Measurements from ENCODE around the gene MFF.

Gene MFF, protein sequence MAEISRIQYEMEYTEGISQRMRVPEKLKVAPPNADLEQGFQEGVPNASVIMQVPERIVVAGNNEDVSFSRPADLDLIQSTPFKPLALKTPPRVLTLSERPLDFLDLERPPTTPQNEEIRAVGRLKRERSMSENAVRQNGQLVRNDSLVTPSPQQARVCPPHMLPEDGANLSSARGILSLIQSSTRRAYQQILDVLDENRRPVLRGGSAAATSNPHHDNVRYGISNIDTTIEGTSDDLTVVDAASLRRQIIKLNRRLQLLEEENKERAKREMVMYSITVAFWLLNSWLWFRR

DNA sequence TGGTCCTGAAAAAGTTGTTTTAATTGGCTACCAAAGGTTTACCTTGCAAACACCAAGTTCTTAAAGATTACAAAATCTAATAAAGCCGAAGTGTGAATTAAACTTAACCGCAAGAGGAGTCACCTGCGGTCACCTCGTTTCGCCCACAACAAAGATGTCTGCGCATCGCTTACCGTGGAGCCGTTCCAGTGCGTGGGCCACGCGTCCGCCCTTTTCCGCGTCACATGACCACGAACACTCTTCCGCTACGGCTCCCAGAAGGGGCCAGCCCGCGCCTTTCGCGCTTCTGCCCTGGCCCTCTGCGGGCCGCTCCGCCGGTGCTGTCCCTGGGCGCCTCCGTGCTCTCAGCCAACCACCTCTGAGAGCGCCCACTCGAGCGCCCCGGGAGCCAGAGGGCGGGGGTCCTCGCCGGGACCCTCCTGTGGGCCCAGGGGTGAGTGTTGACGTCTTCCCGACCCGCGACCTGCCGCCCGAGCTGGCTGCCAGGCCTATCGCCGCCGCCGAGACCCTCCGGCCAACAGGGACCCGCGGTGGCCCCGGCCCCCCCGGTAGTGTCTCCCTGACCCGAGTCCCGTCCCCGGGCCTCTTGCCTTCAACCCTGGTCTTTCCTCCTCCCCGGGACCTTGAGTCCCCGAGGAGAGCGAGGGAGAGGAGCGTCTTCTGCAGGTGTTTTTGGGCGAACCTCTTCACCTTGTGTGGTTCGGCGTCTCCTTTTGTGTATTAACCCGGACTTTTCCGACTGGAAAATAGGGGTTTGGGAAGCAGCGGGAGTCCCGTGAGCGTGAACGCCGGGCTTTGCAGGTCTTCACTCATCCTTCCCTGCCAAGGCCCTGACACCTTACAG lies at the start of gene MFF:
MFF (plus strand) TSS at position 257 of the 844 bp plus-strand sequence. CDS start 5,415 bp downstream, outside the sequence.
- H3K4me3 Mint-ChIP-seq = peak within 1 kb of the TSS; percentile 90 to 94
- peak within 1 kb of the TSS; percentile 91 to 97 for H3K27ac Mint-ChIP-seq
- H3K9me3 Mint-ChIP-seq = peaks cover 0 to 6% of the 10 kb centered on the region in 2 donors
- H3K27me3 Mint-ChIP-seq = peaks cover 7% of the 10 kb centered on the region
- peaks cover 44% of the 10 kb centered on the region for H3K4me1 Mint-ChIP-seq
- DNase-seq (peak; percentile 91 to 96), ATAC-seq (peak; percentile 99)

DNA sequence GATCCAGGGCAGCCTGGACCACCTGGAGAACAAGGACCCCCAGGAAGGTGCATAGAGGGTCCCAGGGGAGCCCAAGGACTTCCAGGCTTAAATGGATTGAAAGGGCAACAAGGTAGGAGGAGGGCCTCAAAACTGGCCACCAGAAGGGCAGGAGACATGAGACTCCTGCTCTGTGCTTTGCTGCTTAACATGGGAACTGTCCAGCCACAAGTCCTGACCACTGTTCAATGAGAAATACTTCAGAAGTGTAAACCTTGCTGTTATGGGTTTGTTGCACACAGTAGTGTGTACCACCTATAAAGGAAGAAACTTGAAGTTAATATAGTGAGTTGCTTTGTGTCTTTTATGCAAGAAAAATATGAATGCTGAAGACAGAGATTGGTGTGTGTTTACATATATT lies 44.2 kb upstream of the MFF start:
- Mint-ChIP-seq H3K4me1 (no peaks in the 10 kb centered on the region), H3K4me3 (no peak overlapping the region), H3K9me3 (peaks cover 5 to 8% of the 10 kb centered on the region in 2 donors), H3K27me3 (no peaks in the 10 kb centered on the region), H3K27ac (no peak overlapping the region)
- ATAC-seq (no peak), DNase-seq (no peak)

DNA sequence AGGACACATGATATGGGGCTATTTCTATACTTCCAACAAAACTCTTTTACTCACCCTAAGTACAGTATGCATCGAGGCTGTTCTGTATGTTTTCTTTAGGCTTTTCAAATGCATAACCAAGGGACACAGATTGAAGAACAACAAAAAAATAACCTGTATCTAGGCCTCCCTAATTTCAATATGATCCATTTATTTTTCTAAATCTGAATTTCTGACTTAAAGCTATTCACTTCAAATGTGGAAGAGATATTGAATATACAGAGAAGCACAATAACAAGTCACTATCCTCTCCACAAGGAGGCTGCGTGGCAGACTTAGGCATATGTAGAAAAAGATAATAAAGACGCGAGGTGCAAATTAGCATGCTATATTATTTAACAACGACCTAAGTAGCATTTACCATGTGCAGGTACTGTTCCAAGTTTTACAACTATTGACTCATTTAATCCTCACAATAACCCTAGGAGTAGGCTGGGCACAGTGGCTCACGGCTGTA lies 39.3 kb upstream of the MFF start:
- Mint-ChIP-seq H3K4me1 (no peaks in the 10 kb centered on the region), H3K4me3 (no peak overlapping the region), H3K9me3 (peaks cover 5 to 8% of the 10 kb centered on the region in 2 donors), H3K27ac (no peak overlapping the region), H3K27me3 (no peaks in the 10 kb centered on the region)
- DNase-seq (no peak), ATAC-seq (no peak)

DNA sequence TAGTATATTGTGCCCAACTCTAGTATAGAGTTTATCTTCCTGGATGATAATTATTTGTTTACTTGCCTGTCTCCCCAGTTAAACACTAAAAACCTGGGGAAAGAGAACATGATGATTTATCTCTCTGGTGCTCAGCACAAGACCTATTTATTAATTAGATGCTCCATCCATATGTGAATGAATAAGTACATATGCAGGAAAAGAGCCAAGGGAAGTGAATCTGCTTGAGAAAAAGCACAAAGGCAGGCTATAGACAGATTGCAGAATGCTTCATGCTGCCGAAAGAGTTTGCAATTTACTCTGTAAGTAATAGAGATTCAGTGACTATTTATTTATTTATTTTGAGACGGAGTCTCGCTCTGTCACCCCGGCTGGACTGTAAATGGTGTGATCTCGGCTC lies 37.3 kb upstream of the MFF start:
- DNase-seq = no peak
- no peaks in the 10 kb centered on the region for H3K27me3 Mint-ChIP-seq
- no peaks in the 10 kb centered on the region for H3K4me1 Mint-ChIP-seq
- H3K9me3 Mint-ChIP-seq = peaks cover 4% of the 10 kb centered on the region in 2 donors
- H3K4me3 Mint-ChIP-seq = no peak overlapping the region
- no peak for ATAC-seq
- no peak overlapping the region for H3K27ac Mint-ChIP-seq

DNA sequence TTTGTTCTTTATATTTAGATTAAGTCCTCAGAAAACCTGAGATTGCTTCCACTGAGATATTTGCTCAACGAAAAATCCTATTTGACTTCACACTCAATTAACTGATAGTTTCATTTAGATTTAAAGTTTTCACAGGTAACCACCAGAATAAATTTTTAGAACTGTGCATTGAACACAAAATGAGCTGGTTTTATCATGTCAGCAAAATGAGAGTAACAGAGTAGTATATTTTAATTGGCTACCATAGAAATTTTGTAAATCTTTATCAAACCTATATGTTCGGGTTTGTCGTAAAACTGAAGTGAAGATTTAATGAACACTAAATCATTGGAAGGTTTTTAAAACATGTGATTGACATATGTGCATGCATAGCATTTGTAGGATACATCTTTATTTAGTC lies 32.7 kb upstream of the MFF start:
- ATAC-seq (no peak), DNase-seq (no peak)
- Mint-ChIP-seq H3K4me1 (peaks cover 6% of the 10 kb centered on the region), H3K27ac (no peak overlapping the region), H3K27me3 (no peaks in the 10 kb centered on the region), H3K4me3 (no peak overlapping the region), H3K9me3 (no peaks in the 10 kb centered on the region)

DNA sequence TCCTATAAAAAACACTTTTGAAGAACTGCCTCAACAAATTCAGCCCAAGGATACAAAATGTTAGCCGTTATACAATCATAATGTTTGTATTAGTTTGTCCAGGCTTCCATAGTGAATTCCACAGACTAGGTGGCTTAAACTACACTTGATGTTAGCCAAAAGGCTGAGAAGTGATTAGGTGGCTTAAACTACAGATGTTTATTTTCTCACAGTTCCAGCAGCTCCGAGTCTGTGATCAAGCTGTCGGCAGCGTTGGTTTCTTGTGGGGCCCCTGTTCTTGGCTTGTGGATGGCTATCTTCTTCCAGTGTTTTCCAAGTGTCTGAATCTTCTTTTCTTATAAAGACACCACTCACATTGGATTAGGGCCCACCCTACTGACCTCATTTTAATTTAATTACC lies 31.5 kb upstream of the MFF start:
- peaks cover 6% of the 10 kb centered on the region for H3K4me1 Mint-ChIP-seq
- H3K4me3 Mint-ChIP-seq = no peak overlapping the region
- DNase-seq (no peak), ATAC-seq (no peak)
- no peaks in the 10 kb centered on the region for H3K9me3 Mint-ChIP-seq
- no peak overlapping the region for H3K27ac Mint-ChIP-seq
- no peaks in the 10 kb centered on the region for H3K27me3 Mint-ChIP-seq

DNA sequence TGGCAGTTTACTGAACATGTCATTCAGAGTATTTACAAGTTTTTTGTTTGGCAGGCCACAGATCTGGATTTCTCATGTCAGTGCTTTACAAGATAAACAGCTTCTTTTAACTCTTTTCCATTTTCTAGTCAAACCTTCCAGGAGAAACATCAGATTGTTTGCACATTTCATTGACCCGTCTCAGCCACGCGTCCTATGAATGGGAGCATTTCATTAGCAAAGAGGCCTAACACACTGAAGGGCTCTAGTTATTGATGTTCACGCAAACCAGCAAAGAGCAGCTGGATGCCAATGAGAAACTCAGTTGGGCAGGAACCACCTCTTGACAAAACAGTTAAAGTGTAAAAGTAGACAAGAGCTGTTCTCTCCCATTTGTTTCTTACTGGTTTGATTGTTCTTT lies 29.2 kb upstream of the MFF start:
- Mint-ChIP-seq H3K27me3 (no peaks in the 10 kb centered on the region), H3K27ac (no peak overlapping the region), H3K4me3 (no peak overlapping the region), H3K4me1 (peaks cover 6% of the 10 kb centered on the region), H3K9me3 (no peaks in the 10 kb centered on the region)
- ATAC-seq (no peak), DNase-seq (no peak)

DNA sequence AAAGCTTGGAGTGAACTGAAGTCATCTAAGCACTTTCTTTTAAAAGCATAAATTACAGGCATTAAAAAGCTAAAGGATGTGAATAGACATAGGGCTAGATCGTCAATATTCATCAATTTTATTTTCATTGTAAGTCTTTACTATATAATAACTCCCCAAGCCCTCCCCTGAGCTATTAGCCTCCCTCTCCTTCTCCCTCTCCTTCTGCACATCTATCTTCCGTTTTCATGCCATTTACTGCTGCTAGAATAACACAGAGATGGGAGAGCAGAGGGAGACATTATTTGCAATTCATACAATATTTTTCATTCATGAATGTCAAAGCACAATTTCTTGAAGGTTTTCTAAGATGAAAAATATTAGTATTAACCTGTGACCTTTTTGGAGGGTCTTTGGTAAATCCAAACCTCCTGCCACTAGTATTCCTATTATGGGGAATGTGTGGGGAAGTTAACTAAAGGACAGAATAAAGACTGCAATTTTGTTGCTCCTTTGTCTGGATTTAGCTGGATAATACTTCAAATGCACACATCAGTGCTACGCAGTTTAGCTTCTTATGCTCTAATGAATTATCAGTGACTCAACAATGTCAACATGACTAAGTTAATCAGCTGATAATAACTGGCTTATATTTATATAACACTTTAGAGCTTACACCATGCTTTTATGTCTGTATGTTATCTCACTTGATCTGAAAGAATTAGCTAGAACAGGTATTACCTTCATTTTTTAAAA lies 28.2 kb upstream of the MFF start:
- Mint-ChIP-seq H3K27me3 (no peaks in the 10 kb centered on the region), H3K4me1 (peaks cover 6% of the 10 kb centered on the region), H3K4me3 (no peak overlapping the region), H3K27ac (no peak overlapping the region), H3K9me3 (no peaks in the 10 kb centered on the region)
- no peak for DNase-seq
- ATAC-seq = no peak

DNA sequence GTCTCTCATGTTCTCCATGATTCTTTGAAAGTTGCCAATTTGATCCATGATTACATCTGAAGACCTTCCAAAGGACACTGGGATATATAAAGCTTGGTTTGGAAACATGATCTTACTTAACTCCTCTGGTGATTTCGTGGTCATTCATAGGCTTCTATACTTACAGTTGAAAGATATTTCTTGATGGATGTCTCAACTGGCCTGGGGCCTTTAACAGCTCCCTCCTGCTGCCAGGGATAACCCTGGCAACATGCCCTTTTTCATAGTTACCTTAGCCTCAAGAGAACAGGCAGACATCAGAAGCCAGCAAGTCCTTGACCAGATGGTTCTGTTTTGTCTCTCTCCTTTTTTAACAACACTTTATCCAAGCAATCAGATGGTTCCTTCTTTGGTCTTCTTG lies 23.5 kb upstream of the MFF start:
- ATAC-seq (no peak), DNase-seq (no peak)
- Mint-ChIP-seq H3K27me3 (no peaks in the 10 kb centered on the region), H3K27ac (no peak overlapping the region), H3K4me1 (no peaks in the 10 kb centered on the region), H3K4me3 (no peak overlapping the region), H3K9me3 (no peaks in the 10 kb centered on the region)

DNA sequence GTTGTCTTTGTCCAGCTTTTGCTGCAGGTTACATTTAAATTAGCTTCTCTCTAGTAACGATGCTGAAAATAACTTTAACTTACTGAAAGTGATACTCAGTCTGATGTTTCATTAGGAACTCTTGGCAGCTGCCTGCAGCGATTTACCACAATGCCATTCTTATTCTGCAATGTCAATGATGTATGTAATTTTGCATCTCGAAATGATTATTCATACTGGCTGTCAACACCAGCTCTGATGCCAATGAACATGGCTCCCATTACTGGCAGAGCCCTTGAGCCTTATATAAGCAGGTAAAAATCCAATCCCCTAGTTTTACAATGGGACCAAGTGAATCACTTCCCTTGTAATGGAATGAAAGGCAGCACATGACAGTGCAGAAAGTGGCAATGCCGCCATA lies 16.3 kb upstream of the MFF start:
- no peaks in the 10 kb centered on the region for H3K4me1 Mint-ChIP-seq
- H3K27me3 Mint-ChIP-seq = no peaks in the 10 kb centered on the region
- ATAC-seq (no peak), DNase-seq (no peak)
- no peak overlapping the region for H3K27ac Mint-ChIP-seq
- H3K4me3 Mint-ChIP-seq = no peak overlapping the region
- no peaks in the 10 kb centered on the region for H3K9me3 Mint-ChIP-seq

DNA sequence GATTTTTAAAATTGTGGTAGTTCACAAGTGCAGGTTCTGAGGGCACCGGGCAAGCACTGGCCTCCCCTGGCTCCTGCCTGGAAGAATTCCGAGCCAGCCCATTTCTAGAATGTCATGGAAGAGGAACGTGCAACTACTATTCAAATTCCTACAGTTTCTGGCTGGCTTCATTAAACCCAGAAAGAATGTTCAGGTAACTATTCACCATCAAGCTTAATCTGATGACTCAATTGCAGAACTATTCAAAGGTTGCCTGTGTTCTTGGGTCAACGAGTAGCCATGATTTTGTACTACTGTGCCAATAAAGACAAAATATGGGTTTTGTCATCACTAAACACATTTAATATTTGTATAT lies 14.3 kb upstream of the MFF start:
- Mint-ChIP-seq H3K4me1 (no peaks in the 10 kb centered on the region), H3K9me3 (no peaks in the 10 kb centered on the region), H3K27ac (no peak overlapping the region), H3K27me3 (no peaks in the 10 kb centered on the region), H3K4me3 (no peak overlapping the region)
- DNase-seq (no peak), ATAC-seq (no peak)

DNA sequence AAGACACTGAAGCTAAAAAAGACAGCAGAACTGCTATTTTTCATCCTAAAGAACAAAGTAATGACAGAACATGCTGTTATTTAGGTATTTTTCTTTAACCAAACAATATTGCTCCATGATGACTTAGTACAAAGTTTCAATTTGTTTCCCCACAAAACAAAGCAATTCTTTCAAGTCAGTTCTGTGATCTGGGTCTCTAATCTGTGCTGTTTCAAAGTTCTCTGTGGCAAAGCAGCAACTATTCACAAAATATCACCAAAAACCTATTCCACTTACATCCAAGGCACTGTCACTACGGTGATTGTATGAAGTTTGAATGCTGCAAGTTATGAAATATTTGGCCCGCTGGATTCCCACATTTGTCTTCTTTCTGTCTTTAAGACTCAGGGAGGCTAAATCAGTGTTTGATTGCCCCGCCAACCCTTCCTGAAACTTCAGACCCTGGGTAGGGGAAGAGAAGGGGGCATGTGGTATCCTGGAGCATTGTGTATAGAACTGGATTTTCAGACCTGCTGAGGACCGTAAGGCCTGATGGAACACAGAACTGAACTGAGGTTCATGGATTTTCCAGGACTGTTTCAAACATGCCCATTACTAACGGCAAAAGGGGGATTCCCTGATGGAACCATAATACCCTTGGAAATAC lies 13.1 kb upstream of the MFF start:
- Mint-ChIP-seq H3K4me3 (no peak overlapping the region), H3K27me3 (no peaks in the 10 kb centered on the region), H3K4me1 (no peaks in the 10 kb centered on the region), H3K9me3 (no peaks in the 10 kb centered on the region), H3K27ac (no peak overlapping the region)
- DNase-seq (no peak), ATAC-seq (no peak)

DNA sequence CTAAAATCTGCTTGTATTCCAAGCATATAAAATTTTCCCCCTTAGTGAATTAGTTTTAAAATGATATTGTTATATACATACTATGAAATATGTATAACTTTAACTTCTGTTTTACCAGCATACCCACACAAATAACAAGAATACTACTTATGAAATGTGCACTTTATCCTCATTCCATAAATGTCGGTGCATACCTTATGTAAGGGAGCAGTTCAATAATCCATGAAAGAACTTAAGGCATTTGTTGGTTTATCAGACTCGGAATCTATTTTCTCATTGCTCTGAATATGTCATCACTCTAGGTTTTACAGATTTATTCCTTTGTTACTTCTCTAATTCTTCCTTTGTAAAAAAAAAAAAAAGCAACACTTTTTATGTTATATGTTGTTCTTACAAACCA lies 12.5 kb upstream of the MFF start:
- no peaks in the 10 kb centered on the region for H3K27me3 Mint-ChIP-seq
- H3K9me3 Mint-ChIP-seq = no peaks in the 10 kb centered on the region
- no peak overlapping the region for H3K4me3 Mint-ChIP-seq
- ATAC-seq (no peak), DNase-seq (no peak)
- no peak overlapping the region for H3K27ac Mint-ChIP-seq
- no peaks in the 10 kb centered on the region for H3K4me1 Mint-ChIP-seq

DNA sequence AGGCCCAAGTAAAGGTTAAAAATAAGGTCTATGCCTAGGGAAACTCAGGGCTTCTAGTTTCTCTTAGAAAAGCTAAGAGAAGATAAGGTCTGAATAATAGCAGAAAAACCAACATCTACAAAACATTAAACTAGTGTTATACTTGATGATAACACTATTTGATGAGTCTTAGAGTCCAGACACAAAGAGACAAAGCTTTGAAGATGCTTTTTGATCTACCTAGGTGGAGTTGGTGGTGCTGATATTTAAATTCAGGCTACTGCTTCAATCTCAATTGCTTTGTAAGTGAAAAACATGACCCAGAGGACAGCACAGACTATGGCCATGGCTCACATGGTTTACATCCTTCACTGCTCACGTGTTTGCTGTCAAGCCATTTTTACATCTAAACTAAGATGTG lies 11.7 kb upstream of the MFF start:
- Mint-ChIP-seq H3K9me3 (no peaks in the 10 kb centered on the region), H3K27me3 (no peaks in the 10 kb centered on the region), H3K4me1 (no peaks in the 10 kb centered on the region), H3K27ac (no peak overlapping the region), H3K4me3 (no peak overlapping the region)
- DNase-seq (no peak), ATAC-seq (no peak)

DNA sequence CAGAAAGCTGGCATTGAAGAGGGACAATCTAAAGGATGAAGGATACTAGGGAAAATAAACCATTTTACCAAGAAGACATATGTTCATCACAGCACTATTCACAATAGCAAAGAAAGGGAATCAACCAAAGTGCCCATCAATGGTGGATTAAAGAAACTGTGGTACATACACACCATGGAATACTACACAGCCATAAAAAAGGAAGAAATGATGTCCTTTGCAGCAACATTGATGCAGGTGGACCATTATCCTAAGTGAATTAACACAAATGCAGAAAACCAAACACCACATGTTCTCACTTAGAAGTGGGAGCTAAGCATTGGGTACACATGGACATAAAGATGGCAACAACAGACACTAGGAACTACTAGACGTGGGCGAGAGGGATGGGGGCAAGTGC lies 7.2 kb upstream of the MFF start:
- ATAC-seq = no peak
- peaks cover 0 to 4% of the 10 kb centered on the region in 2 donors for H3K9me3 Mint-ChIP-seq
- H3K4me1 Mint-ChIP-seq = peaks cover 4% of the 10 kb centered on the region
- H3K27me3 Mint-ChIP-seq = peaks cover 4% of the 10 kb centered on the region
- H3K4me3 Mint-ChIP-seq = no peak overlapping the region
- H3K27ac Mint-ChIP-seq = no peak overlapping the region
- DNase-seq = no peak
